GM19438 (cell line): ENCODE results near the gene TNS2.
"Not testable (repeated sequence)": the region's sequence is repeated elsewhere in the genome, so short reads cannot be mapped to it uniquely, and the experiment has no call there.

Experiments
- ATAC-seq: cut with Tn5 transposase; IDR thresholded peaks from one replicate; pipeline ENCODE4 v1.9.1; 2021; ENCODE audit warnings: low read depth; ENCODE audit not compliant: unreplicated experiment

The TNS2 gene

GRCh38 chr12:53105712-53106439, 56.0 kb downstream of the TNS2 start:
- no peak for ATAC-seq

DNA sequence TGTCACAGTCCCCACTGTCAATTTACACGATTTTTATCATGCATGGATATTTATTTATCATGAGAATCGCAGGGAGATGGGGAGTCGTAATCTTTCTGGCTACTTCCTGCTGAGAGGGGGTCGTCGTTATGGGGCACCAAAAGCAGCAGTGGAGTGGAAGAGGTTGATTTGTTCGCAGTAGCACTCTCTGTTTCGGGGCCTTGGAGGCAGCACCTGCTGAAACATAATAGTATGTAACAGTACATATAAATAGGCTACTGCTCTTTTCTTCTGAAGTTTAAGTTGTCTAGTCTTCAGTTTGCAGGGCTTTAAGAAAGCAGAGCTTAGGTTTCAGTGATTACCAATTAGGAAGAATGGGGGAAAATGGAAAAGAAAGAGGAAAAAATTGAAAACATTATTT, 57.3 kb downstream of the TNS2 start:
- ATAC-seq: no peak

GRCh38 chr12:53112431-53112830, 62.6 kb downstream of the TNS2 start:
- not testable (repeated sequence) for ATAC-seq

DNA sequence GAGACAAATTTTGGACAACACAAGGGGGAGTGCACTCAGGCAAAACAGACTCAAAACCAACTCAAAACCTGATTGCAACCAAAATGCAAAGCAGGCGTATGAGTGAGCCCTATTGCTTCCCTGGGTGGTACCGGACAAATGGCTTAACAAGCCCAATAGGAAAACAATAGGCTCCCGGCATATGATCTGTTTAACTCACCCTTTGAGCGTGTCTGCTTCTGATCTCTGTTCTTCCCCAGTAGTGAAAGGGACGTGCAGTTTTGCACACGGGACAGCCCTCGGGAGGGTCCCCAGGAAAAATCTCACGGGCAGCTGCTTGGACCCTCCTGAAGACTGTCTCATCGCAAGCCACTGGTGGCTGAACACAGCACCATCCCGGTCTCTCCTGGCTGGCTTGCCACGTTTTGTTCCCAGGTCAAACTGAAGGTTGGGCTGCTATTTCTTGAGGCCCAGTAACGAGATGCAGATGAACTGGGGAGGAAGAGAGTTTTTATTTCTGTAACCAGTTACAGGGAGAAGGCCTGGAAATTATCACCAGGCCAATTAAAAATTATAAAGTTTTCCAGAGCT, 63.4 kb downstream of the TNS2 start:
- no peak for ATAC-seq

- ATAC-seq: no peak
Measured at GRCh38 chr12:53113951-53114350, 64.1 kb downstream of the TNS2 start.
